Activated CD8-positive, alpha-beta memory T cell treated with anti-CD3 and anti-CD28 coated beads, Interleukin-2, amount 10 ng/mL, durations not matched to agents 7 days and 5 days (primary cell): ENCODE results near the gene RPS27. TPM values are rescaled to one million over a fixed set of nuclear protein-coding genes. Genes with fewer than 3 reads are reported as not detected.
"Not testable (repeated sequence)": the region's sequence is repeated elsewhere in the genome, so short reads cannot be mapped to it uniquely, and the experiment has no call there.

ENCODE experiments used
- ATAC-seq: fragments of 150-1000 bp; cut with Tn5 transposase; one replicate; pipeline ENCODE4 v1.10.0; 2021; ENCODE audit warnings: moderate library complexity
- CTCF ChIA-PET: fragments of 350-600 bp; sonication (Branson Sonifier 250); formaldehyde crosslinking; loops from one replicate; lab custom pipeline; 2021; ENCODE audit warnings: antibody characterized with exemption; lab: Charles Lee
- DNase-seq: peaks from one replicate; pipeline ENCODE4 v3.0.0-alpha.2; 2020
- H3K27ac Mint-ChIP-seq: one replicate; pipeline ENCODE4 v1.8.0; 2021; ENCODE audit warnings: mild to moderate bottlenecking, mixed read lengths
- H3K27me3 Mint-ChIP-seq: one replicate; pipeline ENCODE4 v1.8.0; 2021; ENCODE audit warnings: mixed read lengths
- H3K36me3 Mint-ChIP-seq: one replicate; pipeline ENCODE4 v1.8.0; 2021; ENCODE audit warnings: mild to moderate bottlenecking, mixed read lengths
- H3K4me1 Mint-ChIP-seq: one replicate; pipeline ENCODE4 v1.8.0; 2021; ENCODE audit warnings: mixed read lengths
- H3K4me3 Mint-ChIP-seq: one replicate; pipeline ENCODE4 v1.8.0; 2021; ENCODE audit warnings: mild to moderate bottlenecking, moderate library complexity, mixed read lengths
- H3K9me3 Mint-ChIP-seq: one replicate; pipeline ENCODE4 v1.8.0; 2022; ENCODE audit warnings: low read depth, mixed read lengths
- microRNA-seq: library from miRNA; unstranded; fragments of <30 nt; microRNA quantifications from one replicate; pipeline ENCODE4 v1.2.0, GENCODE V29; 2022
- total RNA-seq, 2 experiments: library from RNA; stranded (reverse); gene quantifications; one replicate each; pipeline ENCODE4 v1.2.3, GENCODE V29; 2021

The RPS27 gene
- total RNA-seq, 2 experiments from 2014 or later: 1,223 to 1,678 TPM

GRCh38 chr1:154006136-154006535, 15.6 kb downstream of the RPS27 start:
- Mint-ChIP-seq H3K4me1 (no peaks in the 10 kb centered on the region), H3K4me3 (no peak overlapping the region), H3K27me3 (no peaks in the 10 kb centered on the region), H3K27ac (no peak overlapping the region), H3K36me3 (no peaks in the 10 kb centered on the region), H3K9me3 (no peaks in the 10 kb centered on the region)
- no peak for DNase-seq
- no peak for ATAC-seq
- CTCF ChIA-PET: no interaction called here

GRCh38 chr1:154012129-154012528, 21.6 kb downstream of the RPS27 start:
- Mint-ChIP-seq H3K4me3 (no peak overlapping the region), H3K4me1 (no peaks in the 10 kb centered on the region), H3K27me3 (no peaks in the 10 kb centered on the region), H3K9me3 (no peaks in the 10 kb centered on the region), H3K36me3 (no peaks in the 10 kb centered on the region), H3K27ac (no peak overlapping the region)
- CTCF ChIA-PET: interaction anchor here (0.7 kb wide), 1 partner anchor 8 kb away, joined by 3 read pairs; no protein-coding TSS in a partner anchor
- DNase-seq (no peak), ATAC-seq (no peak)

- CTCF ChIA-PET: interaction anchor here (0.7 kb wide), 1 partner anchor 8 kb away, joined by 3 read pairs; no protein-coding TSS in a partner anchor
- H3K27ac Mint-ChIP-seq, ATAC-seq, H3K4me3 Mint-ChIP-seq, H3K36me3 Mint-ChIP-seq, H3K4me1 Mint-ChIP-seq, H3K27me3 Mint-ChIP-seq, DNase-seq, H3K9me3 Mint-ChIP-seq: not testable (repeated sequence)
Measured at GRCh38 chr1:154012543-154012942, 22.0 kb downstream of the RPS27 start.

GRCh38 chr1:154014154-154014907, 23.8 kb downstream of the RPS27 start:
- Mint-ChIP-seq H3K4me3 (no peak overlapping the region), H3K27me3 (no peaks in the 10 kb centered on the region), H3K9me3 (no peaks in the 10 kb centered on the region), H3K4me1 (no peaks in the 10 kb centered on the region), H3K36me3 (no peaks in the 10 kb centered on the region), H3K27ac (no peak overlapping the region)
- CTCF ChIA-PET: interaction anchor here (0.7 kb wide), 1 partner anchor 16 kb away, joined by 3 read pairs; no protein-coding TSS in a partner anchor
- no peak for DNase-seq
- ATAC-seq: no peak

GRCh38 chr1:154019269-154019668, 28.7 kb downstream of the RPS27 start:
- Mint-ChIP-seq H3K36me3 (no peaks in the 10 kb centered on the region), H3K27ac (no peak overlapping the region), H3K4me1 (no peaks in the 10 kb centered on the region), H3K9me3 (no peaks in the 10 kb centered on the region), H3K27me3 (no peaks in the 10 kb centered on the region), H3K4me3 (no peak overlapping the region)
- DNase-seq: no peak
- no peak for ATAC-seq
- CTCF ChIA-PET: no interaction called here

GRCh38 chr1:154019940-154020339, 29.4 kb downstream of the RPS27 start:
- Mint-ChIP-seq H3K9me3 (no peaks in the 10 kb centered on the region), H3K27ac (no peak overlapping the region), H3K4me3 (no peak overlapping the region), H3K27me3 (no peaks in the 10 kb centered on the region), H3K36me3 (no peaks in the 10 kb centered on the region), H3K4me1 (no peaks in the 10 kb centered on the region)
- CTCF ChIA-PET: no interaction called here
- ATAC-seq: no peak
- DNase-seq: no peak

- H3K36me3 Mint-ChIP-seq, H3K4me3 Mint-ChIP-seq, CTCF ChIA-PET, DNase-seq, H3K4me1 Mint-ChIP-seq, ATAC-seq, H3K27ac Mint-ChIP-seq, H3K27me3 Mint-ChIP-seq, H3K9me3 Mint-ChIP-seq: not testable (repeated sequence)
Measured at GRCh38 chr1:154033697-154034096, 43.1 kb downstream of the RPS27 start.

Small RNA genes within 50 kb of the gene (microRNA-seq; reads per million reads assigned to microRNA genes)
- gene MIR6737: not detected

Other genes starting within 250 kb of the RPS27 start
- 10 to 100 TPM; 39.8 to 43.0 TPM for gene SLC27A3, start 215.4 kb upstream of the RPS27 start, total RNA-seq
- gene GATAD2B, start 67.8 kb upstream of the RPS27 start, total RNA-seq: 10 to 100 TPM; 72.5 to 77.9 TPM
- 100 to 1,000 TPM; 147 to 173 TPM for gene DENND4B, start 44.0 kb upstream of the RPS27 start, total RNA-seq
- gene CRTC2, start 32.1 kb upstream of the RPS27 start, total RNA-seq: 10 to 100 TPM; 86.3 to 98.5 TPM
- 10 to 100 TPM; 38.1 to 48.0 TPM for gene SLC39A1, start 27.2 kb upstream of the RPS27 start, total RNA-seq
- gene CREB3L4, start 22.9 kb upstream of the RPS27 start, total RNA-seq: 1 to 10 TPM; 6.3 to 8.5 TPM
- gene JTB, start 13.1 kb upstream of the RPS27 start, total RNA-seq: 100 to 1,000 TPM; 127 to 156 TPM
- 1 to 10 TPM; 4.2 to 6.3 TPM for gene RAB13, start 4.4 kb upstream of the RPS27 start, total RNA-seq
- under 1 TPM in 1 of 2 experiments, not detected in 1; 0.09 TPM for gene NUP210L, start 164.3 kb downstream of the RPS27 start, total RNA-seq
- 100 to 1,000 TPM; 678 to 780 TPM for gene TPM3, start 201.3 kb downstream of the RPS27 start, total RNA-seq
- not detected for gene CFAP141, start 215.6 kb downstream of the RPS27 start, total RNA-seq
- gene UBAP2L, start 230.2 kb downstream of the RPS27 start, total RNA-seq: 100 to 1,000 TPM; 162 to 201 TPM